Measurements from ENCODE around the gene SSBP3. TPM values are rescaled to one million over a fixed set of nuclear protein-coding genes. Genes with fewer than 3 reads are reported as not detected.

The SSBP3 gene
- total RNA-seq, 4 donors from 2014 or later = 32.8 to 63.4 (median 47.4) TPM

DNA sequence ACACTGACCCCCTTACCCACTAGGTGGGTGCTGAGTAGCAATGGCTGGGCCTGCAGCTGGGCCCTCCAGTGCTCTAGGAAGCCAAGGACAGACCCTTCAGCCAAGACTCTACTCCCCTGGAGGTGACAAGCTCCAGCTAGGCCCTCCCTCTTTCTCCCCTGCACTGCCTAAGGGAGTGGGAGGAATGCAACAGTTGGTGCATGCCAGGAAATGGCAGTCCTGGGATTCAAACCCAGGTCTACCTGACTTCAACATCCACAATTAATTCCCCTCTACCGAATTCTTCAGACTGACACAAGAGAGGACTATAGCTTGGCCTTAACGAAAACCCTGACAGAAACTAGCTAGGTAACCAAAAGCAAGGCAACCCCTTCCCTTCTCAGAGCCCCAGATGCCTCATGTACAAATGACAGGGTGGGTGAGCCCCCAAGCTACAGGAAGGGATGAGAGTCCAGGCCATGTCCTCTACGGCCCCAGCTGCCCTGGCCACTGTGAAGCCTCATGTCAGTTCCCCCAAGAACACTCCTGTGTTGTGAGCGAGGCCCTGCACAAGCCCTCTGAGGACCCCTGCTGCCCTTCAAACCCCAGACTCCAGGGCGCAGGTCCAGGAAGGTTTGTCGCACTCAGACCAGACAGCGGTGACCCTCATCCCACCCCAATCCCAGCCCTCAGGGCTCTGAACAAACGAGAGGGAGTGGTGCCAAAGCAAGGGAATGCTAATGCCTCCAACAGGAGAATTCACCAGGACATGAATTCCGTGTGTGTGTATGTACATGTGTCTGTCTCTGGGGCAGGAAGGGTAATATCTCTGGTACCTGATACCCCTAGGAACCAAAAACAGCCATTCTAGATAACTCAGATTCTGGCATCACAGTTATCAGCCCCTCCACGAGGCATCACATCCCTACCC lies 113.9 kb downstream of the SSBP3 start:
- peaks cover 72 to 99% (median 96%) of the 10 kb centered on the region in 4 donors for H3K4me1 ChIP-seq
- peak overlapping the region; percentile 79 to 87 (median 83) for H3K27ac ChIP-seq (replicated peaks in 1 of 4)
- H3K4me3 ChIP-seq = no peak overlapping the region
- H3K27me3 ChIP-seq = no peaks in the 10 kb centered on the region
- WGBS = 77% methylated on average over 10 of the region's 10 CpGs
- no peaks in the 10 kb centered on the region for H3K9me3 ChIP-seq
- TF ChIP-seq, protein P1, sequence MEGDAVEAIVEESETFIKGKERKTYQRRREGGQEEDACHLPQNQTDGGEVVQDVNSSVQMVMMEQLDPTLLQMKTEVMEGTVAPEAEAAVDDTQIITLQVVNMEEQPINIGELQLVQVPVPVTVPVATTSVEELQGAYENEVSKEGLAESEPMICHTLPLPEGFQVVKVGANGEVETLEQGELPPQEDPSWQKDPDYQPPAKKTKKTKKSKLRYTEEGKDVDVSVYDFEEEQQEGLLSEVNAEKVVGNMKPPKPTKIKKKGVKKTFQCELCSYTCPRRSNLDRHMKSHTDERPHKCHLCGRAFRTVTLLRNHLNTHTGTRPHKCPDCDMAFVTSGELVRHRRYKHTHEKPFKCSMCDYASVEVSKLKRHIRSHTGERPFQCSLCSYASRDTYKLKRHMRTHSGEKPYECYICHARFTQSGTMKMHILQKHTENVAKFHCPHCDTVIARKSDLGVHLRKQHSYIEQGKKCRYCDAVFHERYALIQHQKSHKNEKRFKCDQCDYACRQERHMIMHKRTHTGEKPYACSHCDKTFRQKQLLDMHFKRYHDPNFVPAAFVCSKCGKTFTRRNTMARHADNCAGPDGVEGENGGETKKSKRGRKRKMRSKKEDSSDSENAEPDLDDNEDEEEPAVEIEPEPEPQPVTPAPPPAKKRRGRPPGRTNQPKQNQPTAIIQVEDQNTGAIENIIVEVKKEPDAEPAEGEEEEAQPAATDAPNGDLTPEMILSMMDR (IDR thresholded peaks at IDR 0.05) = no peak
- no peak for TF ChIP-seq POLR2AphosphoS5 (IDR thresholded peaks at IDR 0.05)
- TF ChIP-seq EP300 (IDR thresholded peaks at IDR 0.05) = no peak
- no peak for TF ChIP-seq POLR2A (IDR thresholded peaks at IDR 0.05; ENCODE audit: low read depth)
- intact Hi-C loops (cut with DNase I) = no loop called here
- no peak for DNase-seq (ENCODE audit: extremely low spot score)
- H3K36me3 ChIP-seq = no peaks in the 10 kb centered on the region

DNA sequence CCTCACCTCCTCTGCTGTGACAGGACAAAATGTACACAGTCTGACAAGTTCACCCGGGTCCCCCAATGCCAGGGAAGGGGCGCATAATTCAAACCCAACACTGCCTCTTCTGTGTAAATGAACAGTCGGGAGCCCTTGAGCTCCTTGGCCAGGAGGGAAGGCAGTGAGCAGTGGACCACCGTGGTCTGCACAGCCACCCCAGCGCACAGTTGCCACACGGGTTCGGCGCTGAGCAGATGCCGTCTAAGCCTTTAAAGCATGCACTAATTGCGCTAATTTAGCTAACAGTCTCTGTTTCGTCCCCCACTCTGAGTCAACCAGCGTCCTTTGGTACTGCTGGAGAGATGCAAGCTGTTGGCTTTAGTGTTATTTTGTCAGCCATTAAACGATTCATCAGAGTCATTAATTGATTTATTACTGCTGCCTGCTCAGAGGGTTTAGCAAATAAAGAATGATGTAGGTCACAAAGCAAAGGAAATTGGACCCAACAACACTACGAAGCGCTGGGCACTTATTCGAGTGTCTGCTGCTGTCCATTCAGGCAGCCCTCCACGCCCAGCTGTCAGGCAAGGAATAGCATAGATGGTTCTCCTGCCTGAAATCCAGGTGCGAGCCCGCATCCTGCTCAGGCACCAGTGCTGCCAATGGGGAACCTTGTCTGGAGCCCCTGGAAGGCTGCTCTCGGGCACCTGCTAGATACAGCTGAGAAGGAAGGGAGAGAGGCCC lies 114.8 kb downstream of the SSBP3 start:
- Histone ChIP-seq H3K27me3 (no peaks in the 10 kb centered on the region), H3K36me3 (no peaks in the 10 kb centered on the region), H3K4me1 (peaks cover 81 to 99% (median 96%) of the 10 kb centered on the region in 4 donors), H3K27ac (replicated peaks in 1 of 4) (peak overlapping the region; percentile 79 to 87 (median 83)), H3K9me3 (no peaks in the 10 kb centered on the region), H3K4me3 (no peak overlapping the region)
- WGBS = 68% methylated on average over 13 of the region's 20 CpGs
- DNase-seq (ENCODE audit: extremely low spot score) = no peak
- intact Hi-C loops (cut with DNase I) = no loop called here
- TF ChIP-seq EP300 (IDR thresholded peaks at IDR 0.05) (no peak), POLR2AphosphoS5 (IDR thresholded peaks at IDR 0.05) (no peak), POLR2A (IDR thresholded peaks at IDR 0.05; ENCODE audit: low read depth) (no peak)
- TF ChIP-seq, protein P1 (IDR thresholded peaks at IDR 0.05) = no peak

DNA sequence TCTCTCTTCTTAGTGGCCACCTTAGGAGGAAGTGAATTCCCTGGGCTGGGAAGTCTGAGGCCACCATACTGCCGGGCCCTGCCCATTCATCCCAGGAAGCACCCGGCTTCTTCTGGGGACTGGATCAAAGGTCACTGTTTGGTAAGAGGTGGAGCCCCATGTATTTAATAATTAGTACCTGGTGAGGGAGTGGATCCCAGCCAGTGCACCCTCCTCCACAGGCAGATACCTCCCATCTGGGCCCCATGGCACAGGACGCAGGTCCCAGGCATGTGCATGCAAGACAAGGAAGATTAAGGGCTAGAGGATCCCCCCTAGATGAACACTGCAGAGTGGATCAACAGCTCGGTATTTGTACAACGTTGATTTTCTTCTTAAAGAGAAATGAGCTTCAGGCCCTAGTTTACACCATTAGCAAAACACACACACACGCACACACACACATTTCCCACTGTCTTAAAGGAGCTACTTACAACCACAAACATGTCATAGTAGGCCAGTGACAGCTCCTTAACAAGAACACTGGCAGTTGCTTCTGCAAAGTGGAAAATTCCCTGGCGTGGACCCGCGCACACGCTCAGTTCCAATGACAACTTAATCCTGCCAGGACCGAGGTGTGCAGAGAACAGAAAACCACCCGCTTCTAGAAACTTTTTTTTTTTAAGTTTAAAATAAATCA lies 115.5 kb downstream of the SSBP3 start:
- intact Hi-C loops (cut with DNase I) = no loop called here
- H3K27ac ChIP-seq (replicated peaks in 1 of 4) = peak overlapping the region; percentile 79 to 87 (median 83)
- no peaks in the 10 kb centered on the region for H3K27me3 ChIP-seq
- no peak overlapping the region for H3K4me3 ChIP-seq
- H3K4me1 ChIP-seq = peaks cover 84 to 99% (median 96%) of the 10 kb centered on the region in 4 donors
- DNase-seq (ENCODE audit: extremely low spot score) = no peak
- no peaks in the 10 kb centered on the region for H3K9me3 ChIP-seq
- TF ChIP-seq POLR2A (IDR thresholded peaks at IDR 0.05; ENCODE audit: low read depth) (no peak), EP300 (IDR thresholded peaks at IDR 0.05) (peak; percentile 14), POLR2AphosphoS5 (IDR thresholded peaks at IDR 0.05) (peak; percentile 54 to 67)
- TF ChIP-seq, protein P1 (IDR thresholded peaks at IDR 0.05) = no peak
- WGBS = 51% methylated on average over 11 of the region's 12 CpGs
- H3K36me3 ChIP-seq = no peaks in the 10 kb centered on the region

DNA sequence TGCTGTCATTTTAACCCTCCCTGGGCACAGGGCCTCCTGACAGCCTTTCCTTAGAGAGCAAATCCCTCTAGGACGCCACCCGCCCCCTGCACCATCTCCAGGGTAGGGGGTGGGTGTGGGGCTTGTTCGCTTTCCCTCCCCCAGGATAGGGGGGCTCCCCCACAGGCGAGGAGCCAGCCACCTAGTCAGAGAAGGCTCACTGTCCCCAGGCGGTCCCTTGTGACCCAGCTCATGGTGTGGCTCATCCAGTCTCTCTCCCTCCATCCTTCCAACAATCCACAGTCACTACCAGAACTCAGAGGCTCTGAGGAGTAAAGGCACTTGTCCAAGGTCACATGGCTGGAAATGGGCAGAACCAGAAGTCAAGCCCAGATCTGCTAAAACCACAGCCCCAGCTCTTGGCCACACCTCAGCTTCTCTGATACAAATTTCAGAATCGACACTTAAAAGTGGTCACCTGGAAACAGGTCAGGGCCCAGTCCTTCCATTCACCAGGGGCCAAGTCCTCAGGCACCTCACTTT lies 116.4 kb downstream of the SSBP3 start:
- peak; percentile 4 to 5 for TF ChIP-seq POLR2AphosphoS5 (IDR thresholded peaks at IDR 0.05)
- TF ChIP-seq, protein P1 (IDR thresholded peaks at IDR 0.05) = no peak
- intact Hi-C loops (cut with DNase I) = no loop called here

More for the DNA sequence above, 116.4 kb downstream of the SSBP3 start:
- H3K9me3 ChIP-seq = no peaks in the 10 kb centered on the region
- WGBS = 73% methylated on average over 5 of the region's 6 CpGs
- no peak overlapping the region for H3K4me3 ChIP-seq
- H3K27ac ChIP-seq (replicated peaks in 1 of 4) = peak overlapping the region; percentile 79 to 87 (median 83)
- H3K4me1 ChIP-seq = peaks cover 77 to 92% (median 89%) of the 10 kb centered on the region in 4 donors
- no peak for DNase-seq (ENCODE audit: extremely low spot score)
- no peaks in the 10 kb centered on the region for H3K27me3 ChIP-seq
- H3K36me3 ChIP-seq = no peaks in the 10 kb centered on the region
